ENCODE measurements around the gene SMIM5.
"Not testable (repeated sequence)": the region's sequence is repeated elsewhere in the genome, so short reads cannot be mapped to it uniquely, and the experiment has no call there.

Gene SMIM5

GRCh38 chr17:75632863-75633485 lies at the start of gene SMIM5:
TSS of gene SMIM5 (plus strand) at chr17:75633434. CDS start at chr17:75640202, 6,768 bp downstream.
- no peak for DNase-seq (ENCODE audit: low read depth)

GRCh38 chr17:75584849-75585175 lies 48.4 kb upstream of the SMIM5 start:
- DNase-seq (ENCODE audit: low read depth): no peak

- peak; percentile 72 for DNase-seq (ENCODE audit: low read depth)
Measured at GRCh38 chr17:75587675-75588595, 45.3 kb upstream of the SMIM5 start, which contains the start of gene MYO15B. TSS of gene MYO15B (plus strand) at chr17:75587800. CDS start at chr17:75588058, 258 bp downstream.

GRCh38 chr17:75588596-75589011 lies 44.6 kb upstream of the SMIM5 start:
- DNase-seq (ENCODE audit: low read depth): no peak

- peak; percentile 78 for DNase-seq (ENCODE audit: low read depth)
Measured at GRCh38 chr17:75589012-75589918, 44.0 kb upstream of the SMIM5 start.

GRCh38 chr17:75589919-75590303 lies 43.3 kb upstream of the SMIM5 start:
- DNase-seq (ENCODE audit: low read depth): no peak

GRCh38 chr17:75590314-75590761 lies 42.9 kb upstream of the SMIM5 start:
- no peak for DNase-seq (ENCODE audit: low read depth)

GRCh38 chr17:75590849-75591721 lies 42.1 kb upstream of the SMIM5 start:
- DNase-seq (ENCODE audit: low read depth): no peak

- DNase-seq (ENCODE audit: low read depth): no peak
Measured at GRCh38 chr17:75591722-75592302, 41.4 kb upstream of the SMIM5 start.

- no peak for DNase-seq (ENCODE audit: low read depth)
Measured at GRCh38 chr17:75592348-75593020, 40.8 kb upstream of the SMIM5 start.

- DNase-seq (ENCODE audit: low read depth): not testable (repeated sequence)
Measured at GRCh38 chr17:75593430-75593829, 39.8 kb upstream of the SMIM5 start.

- no peak for DNase-seq (ENCODE audit: low read depth)
Measured at GRCh38 chr17:75594499-75595283, 38.5 kb upstream of the SMIM5 start.

GRCh38 chr17:75595284-75595919 lies 37.8 kb upstream of the SMIM5 start:
- DNase-seq (ENCODE audit: low read depth): no peak

- no peak for DNase-seq (ENCODE audit: low read depth)
Measured at GRCh38 chr17:75595920-75596313, 37.3 kb upstream of the SMIM5 start.

GRCh38 chr17:75596320-75597087 lies 36.7 kb upstream of the SMIM5 start:
- DNase-seq (ENCODE audit: low read depth): no peak

GRCh38 chr17:75601057-75601987 lies 31.9 kb upstream of the SMIM5 start:
- DNase-seq (ENCODE audit: low read depth): no peak

GRCh38 chr17:75602644-75603043 lies 30.6 kb upstream of the SMIM5 start:
- no peak for DNase-seq (ENCODE audit: low read depth)
